GM13976 (cell line): Measurements from ENCODE around the gene ECHDC3.

Experiments
- DNase-seq: peaks from one replicate; pipeline ENCODE4 v3.0.0; 2012; ENCODE audit warnings: low spot score
- in situ Hi-C: fragments of 300-500 bp; cut with MboI; formaldehyde crosslinking; loops from one replicate; pipeline ENCODE4 v1.12.0; 2022; ENCODE audit warnings: low sequenced_read_pairs, mixed read lengths, inconsistent platforms; ENCODE audit not compliant: unreplicated experiment
- TF ChIP-seq, protein P1 (sequence below): IDR thresholded peaks from 2 replicates; pipeline ENCODE4 v1.5.1; 2012; ENCODE audit warnings: borderline replicate concordance, mild to moderate bottlenecking; ENCODE audit not compliant: insufficient read depth; ENCODE audit errors: extremely low read depth, missing control alignments, control extremely low read depth

ECHDC3 gene

DNA sequence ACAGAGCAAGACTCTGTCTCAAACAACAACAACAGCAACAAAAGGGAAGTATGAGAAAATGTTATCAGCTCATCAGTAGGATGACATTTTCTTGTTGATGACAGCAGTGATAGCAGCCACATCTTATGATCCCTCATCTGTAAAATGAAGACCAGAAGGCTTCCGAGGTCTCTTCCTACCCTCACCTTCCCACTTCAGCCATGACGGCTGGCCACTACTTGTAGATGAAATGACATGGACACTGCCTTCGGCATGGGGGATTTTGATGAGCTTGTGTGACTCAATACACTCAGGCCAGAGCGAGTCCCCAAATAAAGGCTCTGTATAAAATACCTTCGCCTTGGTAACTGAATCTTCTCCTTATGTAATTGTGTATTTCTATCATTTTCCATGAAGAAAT is 6.7 kb downstream of the ECHDC3 start:
- no peak for DNase-seq
- TF ChIP-seq, protein P1, sequence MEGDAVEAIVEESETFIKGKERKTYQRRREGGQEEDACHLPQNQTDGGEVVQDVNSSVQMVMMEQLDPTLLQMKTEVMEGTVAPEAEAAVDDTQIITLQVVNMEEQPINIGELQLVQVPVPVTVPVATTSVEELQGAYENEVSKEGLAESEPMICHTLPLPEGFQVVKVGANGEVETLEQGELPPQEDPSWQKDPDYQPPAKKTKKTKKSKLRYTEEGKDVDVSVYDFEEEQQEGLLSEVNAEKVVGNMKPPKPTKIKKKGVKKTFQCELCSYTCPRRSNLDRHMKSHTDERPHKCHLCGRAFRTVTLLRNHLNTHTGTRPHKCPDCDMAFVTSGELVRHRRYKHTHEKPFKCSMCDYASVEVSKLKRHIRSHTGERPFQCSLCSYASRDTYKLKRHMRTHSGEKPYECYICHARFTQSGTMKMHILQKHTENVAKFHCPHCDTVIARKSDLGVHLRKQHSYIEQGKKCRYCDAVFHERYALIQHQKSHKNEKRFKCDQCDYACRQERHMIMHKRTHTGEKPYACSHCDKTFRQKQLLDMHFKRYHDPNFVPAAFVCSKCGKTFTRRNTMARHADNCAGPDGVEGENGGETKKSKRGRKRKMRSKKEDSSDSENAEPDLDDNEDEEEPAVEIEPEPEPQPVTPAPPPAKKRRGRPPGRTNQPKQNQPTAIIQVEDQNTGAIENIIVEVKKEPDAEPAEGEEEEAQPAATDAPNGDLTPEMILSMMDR, result no peak
- in situ Hi-C loops, result no loop called here

DNA sequence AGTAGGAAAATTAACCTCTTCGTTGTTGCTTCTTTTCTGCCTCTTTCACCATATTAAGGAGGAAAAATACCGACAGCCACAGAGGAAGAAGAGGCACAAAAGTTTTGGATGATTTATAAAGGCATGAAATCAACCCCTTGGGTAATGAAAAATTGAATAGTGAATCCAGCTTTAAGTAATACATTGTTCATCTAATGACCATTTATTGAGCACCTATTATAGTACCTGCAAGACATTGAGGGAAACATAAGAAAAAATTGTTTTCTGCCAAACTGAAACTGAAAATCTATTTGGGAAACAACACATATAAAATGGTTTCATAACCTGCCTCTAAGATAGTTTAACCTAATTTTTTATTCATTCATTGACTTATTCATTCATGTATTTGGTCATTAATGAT is 8.2 kb downstream of the ECHDC3 start:
- DNase-seq, result no peak
- in situ Hi-C loops, result loop anchor here (10.0 kb wide), 1 partner anchor 236 kb away; no protein-coding TSS in a partner anchor
- TF ChIP-seq, protein P1, result no peak

DNA sequence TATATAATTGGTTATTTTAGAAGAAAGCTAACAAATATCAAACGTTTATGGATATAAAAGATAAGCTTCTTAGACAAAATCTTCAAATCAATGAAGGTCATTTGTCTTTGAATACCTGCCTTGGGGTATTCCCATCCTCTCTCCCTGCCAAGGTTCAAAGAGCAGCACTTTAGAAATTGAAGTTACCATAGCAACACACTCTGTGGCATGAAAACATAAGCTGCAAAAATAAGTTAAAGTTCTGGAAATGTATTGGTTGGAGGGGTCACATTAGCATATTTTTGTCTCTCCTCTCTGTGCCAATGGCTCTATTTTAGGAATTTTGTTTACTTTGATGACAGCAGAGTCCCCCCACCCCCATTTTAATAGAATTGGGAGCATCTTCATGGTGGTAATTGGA is 12.0 kb downstream of the ECHDC3 start:
- DNase-seq, result no peak
- in situ Hi-C loops, result loop anchor here (10.0 kb wide), 1 partner anchor 239 kb away; no protein-coding TSS in a partner anchor
- TF ChIP-seq, protein P1, result no peak

DNA sequence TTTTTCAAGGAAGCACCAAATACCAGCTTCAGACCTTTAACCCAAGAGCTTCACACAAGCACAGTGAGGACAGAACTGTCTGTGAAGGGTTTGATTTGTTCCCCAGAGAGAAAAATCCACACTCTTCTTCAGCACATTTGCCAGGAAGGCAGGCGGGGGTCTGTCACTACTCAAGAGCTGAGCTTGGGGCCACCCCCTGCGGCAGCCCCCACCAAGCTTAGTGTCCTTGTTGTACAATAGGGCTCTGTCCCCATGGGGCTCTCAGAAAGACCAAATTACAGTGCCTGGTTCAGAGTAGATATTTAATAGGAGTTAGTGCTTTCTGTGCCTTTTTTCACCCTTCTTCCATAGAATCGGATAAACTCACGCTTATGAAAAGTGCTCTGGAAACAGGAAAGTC is 12.4 kb downstream of the ECHDC3 start:
- TF ChIP-seq, protein P1, result no peak
- no peak for DNase-seq
- in situ Hi-C loops, result loop anchor here (10.0 kb wide), 1 partner anchor 240 kb away; no protein-coding TSS in a partner anchor

DNA sequence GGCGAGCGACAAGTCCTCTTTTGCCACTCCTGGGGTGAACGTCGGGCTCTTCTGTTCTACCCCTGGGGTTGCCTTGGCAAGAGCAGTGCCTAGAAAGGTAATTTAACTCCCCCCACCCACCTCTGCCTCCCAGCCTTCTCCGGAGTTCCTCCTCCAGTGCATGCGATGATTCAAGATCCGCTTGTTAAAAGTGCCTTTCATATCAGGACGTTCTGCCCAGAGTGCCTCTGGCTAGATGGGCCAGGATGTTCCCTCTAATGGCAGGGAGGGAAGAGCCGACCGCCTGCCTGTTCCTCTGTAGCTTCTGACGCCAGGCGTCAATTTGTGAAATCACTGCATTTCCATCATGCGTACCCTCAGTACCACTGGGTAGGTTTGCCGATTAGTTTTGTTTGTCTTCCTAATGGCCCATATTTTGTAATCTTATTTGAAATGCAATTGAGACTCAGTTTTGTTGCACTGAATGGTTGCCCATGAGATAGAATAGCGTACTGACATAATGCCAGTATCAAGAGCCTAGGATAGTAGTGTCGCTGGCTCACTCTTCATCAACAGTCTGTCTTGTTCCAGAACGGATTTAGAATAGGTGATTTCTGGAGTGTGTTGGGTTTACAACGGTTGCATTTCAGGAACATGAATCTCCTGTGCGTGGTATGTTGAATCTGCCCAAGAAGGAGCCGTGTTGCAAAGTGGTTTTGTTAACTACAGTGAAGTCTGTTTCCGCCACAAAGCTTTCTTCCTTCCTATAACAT is 13.5 kb downstream of the ECHDC3 start:
- no peak for DNase-seq
- TF ChIP-seq, protein P1, result no peak
- in situ Hi-C loops, result loop anchor here (10.0 kb wide), 1 partner anchor 241 kb away; no protein-coding TSS in a partner anchor

DNA sequence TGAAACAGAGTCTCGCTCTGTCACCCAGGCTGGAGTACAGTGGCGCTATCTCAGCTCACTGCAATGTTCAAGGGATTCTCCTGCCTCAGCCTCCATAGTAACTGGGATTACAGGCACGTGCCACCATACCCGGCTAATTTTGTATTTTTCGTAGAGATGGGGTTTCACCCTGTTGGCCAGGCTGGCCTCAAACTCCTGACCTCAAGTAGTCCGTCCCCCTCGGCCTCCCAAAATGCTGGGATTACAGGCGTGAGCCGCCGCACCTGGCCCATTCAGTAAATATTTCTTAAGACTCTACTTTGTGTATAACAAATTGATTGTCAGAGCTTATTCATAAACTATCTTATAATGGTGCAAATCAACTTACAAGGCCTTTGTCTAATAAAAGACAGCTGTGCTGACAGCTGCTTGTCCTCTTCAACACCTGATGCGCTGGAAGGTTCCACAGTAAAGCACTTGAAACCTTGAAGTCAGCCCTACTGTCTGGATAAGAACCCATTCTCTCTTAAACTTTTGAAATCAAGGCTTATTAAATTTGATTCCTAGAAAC is 14.7 kb downstream of the ECHDC3 start:
- no peak for DNase-seq
- TF ChIP-seq, protein P1, result no peak
- in situ Hi-C loops, result loop anchor here (10.0 kb wide), 1 partner anchor 242 kb away; no protein-coding TSS in a partner anchor
